ENCODE measurements around the gene SORCS2. TPM values are rescaled to one million over a fixed set of nuclear protein-coding genes. Genes with fewer than 3 reads are reported as not detected.

SORCS2 gene
- polyA plus RNA-seq, 1 of the 3 experiments (the other 2 are of a cell fraction), result 1.6 TPM

DNA sequence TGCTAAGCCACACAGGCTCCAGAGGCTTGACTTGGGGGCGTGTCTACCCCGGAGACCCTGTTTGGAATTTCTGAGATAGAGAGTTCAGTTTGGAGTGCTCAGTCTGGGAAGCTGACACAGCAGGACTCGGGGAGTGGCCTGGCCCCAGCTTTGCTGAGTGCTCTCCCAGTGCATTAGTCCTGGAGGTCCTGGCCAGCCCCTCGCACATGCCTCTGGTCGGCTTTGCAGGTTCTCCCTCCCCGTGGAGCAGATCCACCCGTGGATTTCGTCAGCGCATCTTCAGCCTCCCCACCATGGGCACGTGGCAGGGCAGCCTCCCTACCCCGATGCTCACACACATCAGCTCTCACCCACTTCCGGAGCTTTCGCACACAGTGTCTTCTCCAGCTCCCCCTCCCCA lies 177.2 kb downstream of the SORCS2 start:
- POLR2A ChIA-PET, result no interaction called here
- TF ChIP-seq SMC3 (IDR thresholded peaks at IDR 0.05; ENCODE audit: low read depth, low read length) (no peak), FOXJ3 (CRISPR knock-in tag; IDR thresholded peaks at IDR 0.05) (no peak), ELF1 (IDR thresholded peaks at IDR 0.05) (no peak), POLR2AphosphoS5 (IDR thresholded peaks at IDR 0.05; ENCODE audit: low read depth, low read length) (no peak), MEF2A (IDR thresholded peaks at IDR 0.05; ENCODE audit: borderline replicate concordance, low read depth) (no peak), EZH2phosphoT487 (IDR thresholded peaks at IDR 0.05; ENCODE audit: borderline replicate concordance, low read depth) (no peak), RXRA (IDR thresholded peaks at IDR 0.05; ENCODE audit: borderline replicate concordance, low read depth) (no peak), EP300 (IDR thresholded peaks at IDR 0.05; ENCODE audit: borderline replicate concordance in 1 of 2, low read depth in 1 of 2, low read length in 1 of 2) (no peak), TEAD4 (IDR thresholded peaks at IDR 0.05; ENCODE audit: borderline replicate concordance, insufficient read depth) (no peak), CHD2 (IDR thresholded peaks at IDR 0.05; ENCODE audit: low read length, partially characterized antibody) (no peak), NFIC (IDR thresholded peaks at IDR 0.05; ENCODE audit: borderline replicate concordance) (no peak), GATA2 (CRISPR knock-in tag; IDR thresholded peaks at IDR 0.05) (no peak), RAD21 (IDR thresholded peaks at IDR 0.05; ENCODE audit: low read length) (no peak)
- TF ChIP-seq, protein P1, sequence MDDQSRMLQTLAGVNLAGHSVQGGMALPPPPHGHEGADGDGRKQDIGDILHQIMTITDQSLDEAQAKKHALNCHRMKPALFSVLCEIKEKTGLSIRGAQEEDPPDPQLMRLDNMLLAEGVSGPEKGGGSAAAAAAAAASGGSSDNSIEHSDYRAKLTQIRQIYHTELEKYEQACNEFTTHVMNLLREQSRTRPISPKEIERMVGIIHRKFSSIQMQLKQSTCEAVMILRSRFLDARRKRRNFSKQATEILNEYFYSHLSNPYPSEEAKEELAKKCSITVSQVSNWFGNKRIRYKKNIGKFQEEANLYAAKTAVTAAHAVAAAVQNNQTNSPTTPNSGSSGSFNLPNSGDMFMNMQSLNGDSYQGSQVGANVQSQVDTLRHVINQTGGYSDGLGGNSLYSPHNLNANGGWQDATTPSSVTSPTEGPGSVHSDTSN (IDR thresholded peaks at IDR 0.05), result no peak
- TF ChIP-seq, protein P2, sequence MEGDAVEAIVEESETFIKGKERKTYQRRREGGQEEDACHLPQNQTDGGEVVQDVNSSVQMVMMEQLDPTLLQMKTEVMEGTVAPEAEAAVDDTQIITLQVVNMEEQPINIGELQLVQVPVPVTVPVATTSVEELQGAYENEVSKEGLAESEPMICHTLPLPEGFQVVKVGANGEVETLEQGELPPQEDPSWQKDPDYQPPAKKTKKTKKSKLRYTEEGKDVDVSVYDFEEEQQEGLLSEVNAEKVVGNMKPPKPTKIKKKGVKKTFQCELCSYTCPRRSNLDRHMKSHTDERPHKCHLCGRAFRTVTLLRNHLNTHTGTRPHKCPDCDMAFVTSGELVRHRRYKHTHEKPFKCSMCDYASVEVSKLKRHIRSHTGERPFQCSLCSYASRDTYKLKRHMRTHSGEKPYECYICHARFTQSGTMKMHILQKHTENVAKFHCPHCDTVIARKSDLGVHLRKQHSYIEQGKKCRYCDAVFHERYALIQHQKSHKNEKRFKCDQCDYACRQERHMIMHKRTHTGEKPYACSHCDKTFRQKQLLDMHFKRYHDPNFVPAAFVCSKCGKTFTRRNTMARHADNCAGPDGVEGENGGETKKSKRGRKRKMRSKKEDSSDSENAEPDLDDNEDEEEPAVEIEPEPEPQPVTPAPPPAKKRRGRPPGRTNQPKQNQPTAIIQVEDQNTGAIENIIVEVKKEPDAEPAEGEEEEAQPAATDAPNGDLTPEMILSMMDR (IDR thresholded peaks at IDR 0.05), result no peak
- TF ChIP-seq, protein P3, sequence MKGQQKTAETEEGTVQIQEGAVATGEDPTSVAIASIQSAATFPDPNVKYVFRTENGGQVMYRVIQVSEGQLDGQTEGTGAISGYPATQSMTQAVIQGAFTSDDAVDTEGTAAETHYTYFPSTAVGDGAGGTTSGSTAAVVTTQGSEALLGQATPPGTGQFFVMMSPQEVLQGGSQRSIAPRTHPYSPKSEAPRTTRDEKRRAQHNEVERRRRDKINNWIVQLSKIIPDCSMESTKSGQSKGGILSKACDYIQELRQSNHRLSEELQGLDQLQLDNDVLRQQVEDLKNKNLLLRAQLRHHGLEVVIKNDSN (IDR thresholded peaks at IDR 0.05; ENCODE audit: borderline replicate concordance, low read depth), result no peak
- Histone ChIP-seq H3K4me3 (ENCODE audit: low read depth in 2 of 2, low read length in 1 of 2) (no peak overlapping the region), H3K79me2 (ENCODE audit: insufficient read depth) (no peaks in the 10 kb centered on the region), H4K20me1 (ENCODE audit: insufficient read depth) (no peaks in the 10 kb centered on the region), H3K9me2 (no peaks in the 10 kb centered on the region), H3K27ac (ENCODE audit: low read depth in 2 of 2, low read length in 1 of 2) (no peak overlapping the region), H3K4me2 (no peak overlapping the region), H3K27me3 (ENCODE audit: insufficient read depth) (peaks cover 14% of the 10 kb centered on the region; the same call in 1 of the 2 replicates), H2AFZ (ENCODE audit: low read depth) (no peak overlapping the region), H3K9ac (no peak overlapping the region), H3F3A (replicated peaks; ENCODE audit: insufficient read depth) (no peaks in the 10 kb centered on the region), H3K9me3 (no peaks in the 10 kb centered on the region), H3K36me3 (replicated peaks in 1 of 2; ENCODE audit: control insufficient read depth in 1 of 2, insufficient read depth in 2 of 2, low read length in 1 of 2) (no peaks in the 10 kb centered on the region), H3K4me1 (ENCODE audit: control insufficient read depth in 1 of 2, insufficient read depth in 2 of 2, low read depth in 1 of 2, low read length in 1 of 2) (peaks cover 5 to 21% of the 10 kb centered on the region in 2 experiments; a peak in 1 of 4 replicates)
- WGBS (ENCODE audit: low lambda C conversion rate), result 83% methylated on average over 9 of the region's 13 CpGs
- CTCF ChIA-PET, result no interaction called here
- DNase-seq, result no peak

All from SK-N-SH (cell line).